Astrocyte of the cerebellum (primary cell): ENCODE measurements around the gene MAP3K15.

ENCODE experiments used
- DNase-seq: peaks from one replicate; pipeline ENCODE4 v3.0.0-alpha.2; 2011; ENCODE audit warnings: low read depth
- H3K4me3 ChIP-seq: 2 replicates; pipeline ENCODE4 v1.5.1; 2011; ENCODE audit warnings: mild to moderate bottlenecking, low read depth, low read length, moderate library complexity
- in situ Hi-C: cut with HindIII; loops from 2 replicates; pipeline ENCODE4 v1.10.0; 2017; ENCODE audit warnings: low sequenced_read_pairs
- TF ChIP-seq, protein P1 (sequence below): IDR thresholded peaks from 2 replicates; pipeline ENCODE4 v1.5.1; 2012; ENCODE audit warnings: low read length, low read depth, moderate library complexity, mild to moderate bottlenecking; ENCODE audit errors: missing control alignments

MAP3K15 gene

DNA sequence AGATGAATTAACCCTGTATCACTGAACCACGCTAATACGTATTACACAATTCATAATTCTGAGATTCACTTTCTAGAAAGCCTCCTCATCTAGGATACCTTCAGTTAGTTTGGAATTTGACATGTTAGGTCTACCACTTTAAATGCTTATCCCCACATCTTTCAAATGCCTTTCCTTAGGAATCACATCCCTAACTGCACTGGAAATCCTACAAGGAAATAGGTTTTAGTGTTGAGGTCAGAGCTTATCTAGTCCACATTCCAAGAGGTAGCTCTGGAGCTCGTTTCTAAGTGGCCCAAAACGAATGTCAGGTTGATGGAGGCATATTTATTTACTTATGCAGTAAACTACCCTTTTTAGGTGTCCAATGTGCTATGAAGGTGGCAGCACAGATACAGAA, 153.6 kb downstream of the MAP3K15 start:
- in situ Hi-C loops = no loop called here
- TF ChIP-seq, protein P1, sequence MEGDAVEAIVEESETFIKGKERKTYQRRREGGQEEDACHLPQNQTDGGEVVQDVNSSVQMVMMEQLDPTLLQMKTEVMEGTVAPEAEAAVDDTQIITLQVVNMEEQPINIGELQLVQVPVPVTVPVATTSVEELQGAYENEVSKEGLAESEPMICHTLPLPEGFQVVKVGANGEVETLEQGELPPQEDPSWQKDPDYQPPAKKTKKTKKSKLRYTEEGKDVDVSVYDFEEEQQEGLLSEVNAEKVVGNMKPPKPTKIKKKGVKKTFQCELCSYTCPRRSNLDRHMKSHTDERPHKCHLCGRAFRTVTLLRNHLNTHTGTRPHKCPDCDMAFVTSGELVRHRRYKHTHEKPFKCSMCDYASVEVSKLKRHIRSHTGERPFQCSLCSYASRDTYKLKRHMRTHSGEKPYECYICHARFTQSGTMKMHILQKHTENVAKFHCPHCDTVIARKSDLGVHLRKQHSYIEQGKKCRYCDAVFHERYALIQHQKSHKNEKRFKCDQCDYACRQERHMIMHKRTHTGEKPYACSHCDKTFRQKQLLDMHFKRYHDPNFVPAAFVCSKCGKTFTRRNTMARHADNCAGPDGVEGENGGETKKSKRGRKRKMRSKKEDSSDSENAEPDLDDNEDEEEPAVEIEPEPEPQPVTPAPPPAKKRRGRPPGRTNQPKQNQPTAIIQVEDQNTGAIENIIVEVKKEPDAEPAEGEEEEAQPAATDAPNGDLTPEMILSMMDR = no peak
- no peak for DNase-seq
- no peak overlapping the region for H3K4me3 ChIP-seq

DNA sequence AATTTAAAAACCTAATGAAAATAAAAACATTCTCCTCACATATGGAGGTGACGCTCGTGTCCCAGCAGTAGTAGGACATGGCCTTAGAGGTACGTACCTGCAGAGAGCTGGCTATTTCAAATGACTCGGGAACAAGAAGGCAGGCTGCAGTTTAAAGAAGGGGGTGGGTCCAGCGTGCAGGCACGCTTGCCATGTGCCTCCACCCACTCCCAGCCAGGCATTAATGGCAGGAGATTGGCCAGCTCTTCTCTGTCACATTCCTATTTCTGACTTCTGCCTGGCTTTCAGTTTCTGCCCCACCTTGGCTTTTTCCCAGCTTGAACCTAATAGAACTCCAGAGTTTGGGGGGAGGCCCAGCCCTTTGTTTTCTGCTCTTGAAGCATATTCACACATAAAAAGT, 154.4 kb downstream of the MAP3K15 start:
- no peak for DNase-seq
- in situ Hi-C loops = no loop called here
- TF ChIP-seq, protein P1 = no peak
- H3K4me3 ChIP-seq = no peak overlapping the region

DNA sequence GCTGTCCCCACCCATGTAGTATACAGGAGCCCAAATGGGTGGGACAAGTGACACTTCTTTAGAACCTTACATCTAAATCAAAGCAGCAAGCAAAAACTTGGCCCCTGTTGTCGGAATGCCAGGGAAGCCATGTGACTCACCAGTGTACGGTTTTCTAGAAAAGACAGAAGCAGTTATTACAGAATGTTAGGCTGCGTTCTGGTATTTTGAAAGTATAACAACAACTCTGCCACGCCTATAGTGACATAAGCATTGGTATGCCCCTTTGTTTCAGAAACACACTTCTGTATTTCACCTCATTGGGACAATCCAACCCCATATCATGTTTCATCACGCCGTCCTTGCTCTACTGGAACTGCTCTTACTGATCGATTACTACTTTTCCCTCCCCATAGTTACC, 156.8 kb downstream of the MAP3K15 start:
- in situ Hi-C loops = no loop called here
- H3K4me3 ChIP-seq = no peak overlapping the region
- TF ChIP-seq, protein P1 = no peak
- DNase-seq = no peak

DNA sequence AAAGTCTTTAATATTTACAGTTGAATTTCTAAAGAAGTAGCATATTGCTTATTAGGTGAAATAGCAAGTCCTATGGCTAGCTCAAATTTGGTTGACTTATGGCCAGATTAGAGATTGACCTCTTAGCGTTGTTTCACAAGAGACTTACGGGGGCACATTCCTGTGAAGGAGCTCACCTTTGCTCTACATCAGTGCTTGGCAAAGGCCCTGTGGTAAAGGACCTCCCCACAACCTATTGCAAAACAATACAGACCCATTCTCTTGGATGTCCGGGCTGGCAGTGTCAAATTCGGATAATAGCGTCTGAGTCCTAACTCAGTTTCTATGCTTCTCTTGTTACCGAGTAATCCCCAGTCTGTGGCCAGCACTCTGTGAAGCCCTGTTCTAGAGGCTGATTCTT, 160.7 kb downstream of the MAP3K15 start:
- H3K4me3 ChIP-seq = no peak overlapping the region
- DNase-seq = no peak
- TF ChIP-seq, protein P1 = no peak
- in situ Hi-C loops = no loop called here

DNA sequence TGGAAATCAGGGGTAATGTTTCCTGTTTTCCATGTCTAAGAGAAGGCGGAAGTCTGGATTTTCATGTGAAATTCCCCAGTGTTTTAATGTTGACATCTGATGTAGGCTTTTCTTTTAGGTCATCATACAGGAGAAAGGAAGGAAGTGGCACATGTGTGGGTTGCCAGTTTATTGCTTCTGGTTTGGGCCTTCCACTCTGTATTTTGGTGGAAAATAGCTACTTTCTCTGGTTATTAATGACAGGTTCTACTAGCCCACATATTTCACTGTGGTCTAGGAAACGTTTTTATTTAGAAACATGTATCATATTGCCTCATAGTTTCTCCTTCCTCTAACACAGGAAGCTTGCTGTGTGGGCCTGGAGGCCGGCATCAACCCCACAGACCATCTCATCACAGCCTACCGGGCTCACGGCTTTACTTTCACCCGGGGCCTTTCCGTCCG, 164.3 kb downstream of the MAP3K15 start:
- in situ Hi-C loops = no loop called here
- no peak for DNase-seq
- TF ChIP-seq, protein P1 = no peak
- H3K4me3 ChIP-seq = no peak overlapping the region

DNA sequence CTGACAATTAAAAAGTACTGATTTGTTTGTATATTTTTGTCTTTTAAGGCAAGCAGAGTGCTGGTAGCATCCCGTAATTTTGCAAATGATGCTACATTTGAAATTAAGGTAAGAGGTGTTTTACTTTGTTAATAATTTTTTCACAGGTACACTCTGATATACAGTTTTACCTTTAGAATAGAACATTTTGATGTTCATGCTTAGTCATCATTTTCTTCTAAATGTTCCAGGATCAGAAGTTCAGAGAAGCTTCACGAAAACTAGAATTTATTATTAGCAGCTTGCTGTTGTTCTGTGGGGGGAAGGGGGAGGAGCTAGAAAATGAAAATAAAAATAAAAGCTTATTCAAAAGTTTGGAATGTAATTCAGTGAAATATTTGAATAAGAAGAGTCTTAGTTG, 166.0 kb downstream of the MAP3K15 start:
- TF ChIP-seq, protein P1 = no peak
- in situ Hi-C loops = loop anchor here (25.0 kb wide), 1 partner anchor 937 kb away; no protein-coding TSS in a partner anchor
- H3K4me3 ChIP-seq = no peak overlapping the region
- DNase-seq = no peak

DNA sequence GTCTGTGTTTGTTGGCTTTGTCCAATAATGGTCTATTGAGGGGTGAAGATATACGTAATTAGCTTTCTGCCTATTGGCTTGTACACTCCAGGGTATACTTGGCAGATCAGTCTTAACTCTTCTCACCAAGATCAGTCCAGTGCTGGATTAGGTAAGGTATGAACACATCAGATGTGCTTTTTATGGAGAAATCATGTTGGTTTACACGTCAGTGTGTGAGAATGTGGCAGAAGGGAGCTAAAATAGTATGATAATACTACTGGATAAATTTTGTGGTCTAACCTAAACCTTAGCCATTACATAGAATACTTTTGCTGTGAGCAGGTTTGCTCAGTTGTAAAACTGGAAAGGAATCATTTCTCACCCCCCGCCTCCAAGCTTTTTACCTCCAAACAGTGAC, 167.4 kb downstream of the MAP3K15 start:
- TF ChIP-seq, protein P1 = no peak
- in situ Hi-C loops = loop anchor here (25.0 kb wide), 1 partner anchor 936 kb away; no protein-coding TSS in a partner anchor
- H3K4me3 ChIP-seq = no peak overlapping the region
- DNase-seq = no peak
